HG03439 (cell line): ENCODE measurements around the gene KLK8.

ENCODE experiments used
- ATAC-seq: cut with Tn5 transposase; IDR thresholded peaks from one replicate; pipeline ENCODE4 v1.9.1; 2021; ENCODE audit warnings: mild to moderate bottlenecking, moderate library complexity; ENCODE audit not compliant: unreplicated experiment

The KLK8 gene

GRCh38 chr19:51018745-51019543 is 17.5 kb upstream of the KLK8 start:
- no peak for ATAC-seq

- ATAC-seq, result no peak
These were observed 15.6 kb upstream of the KLK8 start for GRCh38 chr19:51016798-51017683.

- no peak for ATAC-seq
These were observed 14.4 kb upstream of the KLK8 start for GRCh38 chr19:51015691-51016267.

- no peak for ATAC-seq
These were observed 12.8 kb upstream of the KLK8 start for GRCh38 chr19:51014242-51014641.

GRCh38 chr19:51012661-51013190 is 11.3 kb upstream of the KLK8 start:
- no peak for ATAC-seq

- no peak for ATAC-seq
These were observed 8.8 kb upstream of the KLK8 start for GRCh38 chr19:51010066-51010795.

- no peak for ATAC-seq
These were observed 7.9 kb upstream of the KLK8 start for GRCh38 chr19:51009061-51009891.

- ATAC-seq, result no peak
These were observed 6.1 kb upstream of the KLK8 start for GRCh38 chr19:51007488-51007887.

GRCh38 chr19:51006406-51006805 is 5.0 kb upstream of the KLK8 start:
- no peak for ATAC-seq

GRCh38 chr19:51005248-51005647 is 3.8 kb upstream of the KLK8 start:
- no peak for ATAC-seq

- ATAC-seq, result no peak
These were observed 1.9 kb upstream of the KLK8 start for GRCh38 chr19:51003316-51003715.

- no peak for ATAC-seq
These were observed 1.3 kb upstream of the KLK8 start for GRCh38 chr19:51002542-51003311.

GRCh38 chr19:51002089-51002532 is 707 bp upstream of the KLK8 start:
- no peak for ATAC-seq

- ATAC-seq, result no peak
These were observed 423 bp downstream of the KLK8 start for GRCh38 chr19:51000981-51001380.

- no peak for ATAC-seq
These were observed 978 bp downstream of the KLK8 start for GRCh38 chr19:51000426-51000825.

- ATAC-seq, result no peak
These were observed 2.7 kb downstream of the KLK8 start for GRCh38 chr19:50998686-50999085.

GRCh38 chr19:50998061-50998460 is 3.3 kb downstream of the KLK8 start:
- ATAC-seq, result no peak

- ATAC-seq, result no peak
These were observed 7.3 kb downstream of the KLK8 start for GRCh38 chr19:50994129-50994528.

GRCh38 chr19:50992666-50993035 is 8.8 kb downstream of the KLK8 start:
- ATAC-seq, result no peak
